ENCODE results near the gene FGG. TPM values are rescaled to one million over a fixed set of nuclear protein-coding genes. Genes with fewer than 3 reads are reported as not detected.
A peak's percentile ranks its signal among the peaks of the same experiment; 100 is the strongest.

The FGG gene
- total and polyA plus RNA-seq, 4 donors, result 0.87 to 2.0 TPM; not detected in 2

GRCh38 chr4:154559494-154560418 lies 52.7 kb downstream of the FGG start:
- Histone ChIP-seq H3K9me3 (ENCODE audit: control insufficient read depth, low read length) (no peaks in the 10 kb centered on the region), H3K36me3 (ENCODE audit: control insufficient read depth in 1 of 2, insufficient read depth in 2 of 2, low read length in 1 of 2) (no peaks in the 10 kb centered on the region), H3K27me3 (ENCODE audit: control insufficient read depth in 1 of 2, insufficient read depth in 2 of 2, low read length in 1 of 2) (no peaks in the 10 kb centered on the region), H3K27ac (ENCODE audit: low read depth in 1 of 2, low read length in 2 of 2) (no peak overlapping the region), H3K4me3 (ENCODE audit: low read length in 2 of 2) (no peak overlapping the region), H3K4me1 (ENCODE audit: control insufficient read depth in 1 of 2, insufficient read depth in 2 of 2, low read length in 2 of 2) (no peaks in the 10 kb centered on the region)
- DNase-seq, result no peak
- intact Hi-C loops (cut with DNase I), result loop anchor here (5.0 to 10.0 kb wide), 3 partner anchors 223 to 795 kb away; partner anchors contain the start of gene RBM46 (in 2 of the 2)
- WGBS, 2 donors, result 76 to 79% methylated on average over 9 of the region's 9 CpGs
- ATAC-seq (ENCODE audit: low FRiP score), result peak; percentile 54

DNA sequence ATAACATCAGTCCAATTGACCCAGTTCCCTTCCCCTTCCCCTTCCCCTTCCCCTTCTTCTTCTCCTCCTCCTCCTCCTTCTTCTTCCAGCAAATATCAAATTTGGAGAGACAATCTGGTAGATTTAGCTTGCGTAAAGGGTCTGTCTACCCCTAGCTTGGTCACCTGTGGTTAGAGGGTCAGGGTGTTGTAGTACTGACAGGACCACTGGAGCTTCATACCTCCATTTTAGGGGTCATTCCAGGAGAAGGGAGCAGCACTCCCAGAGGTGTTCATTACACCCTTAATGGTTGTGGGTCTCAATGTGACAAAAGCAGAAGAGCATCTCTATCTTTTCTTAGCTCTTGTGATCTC lies 53.3 kb downstream of the FGG start:
- H3K27ac ChIP-seq (ENCODE audit: low read depth in 1 of 2, low read length in 2 of 2), result no peak overlapping the region
- H3K4me1 ChIP-seq (ENCODE audit: control insufficient read depth in 1 of 2, insufficient read depth in 2 of 2, low read length in 2 of 2), result no peaks in the 10 kb centered on the region
- no peak for ATAC-seq (ENCODE audit: low FRiP score)
- intact Hi-C loops (cut with DNase I), result loop anchor here (5.0 to 10.0 kb wide), 3 partner anchors 223 to 796 kb away; partner anchors contain the start of gene RBM46 (in 2 of the 2)
- no peaks in the 10 kb centered on the region for H3K9me3 ChIP-seq (ENCODE audit: control insufficient read depth, low read length)
- DNase-seq, result no peak
- no peak overlapping the region for H3K4me3 ChIP-seq (ENCODE audit: low read length in 2 of 2)
- WGBS, 2 donors, result 88 to 89% methylated on average over 1 of the region's 1 CpG
- no peaks in the 10 kb centered on the region for H3K27me3 ChIP-seq (ENCODE audit: control insufficient read depth in 1 of 2, insufficient read depth in 2 of 2, low read length in 1 of 2)
- no peaks in the 10 kb centered on the region for H3K36me3 ChIP-seq (ENCODE audit: control insufficient read depth in 1 of 2, insufficient read depth in 2 of 2, low read length in 1 of 2)

Other genes starting within 250 kb of the FGG start
- under 1 TPM; 0.03 to 0.06 TPM for gene DCHS2, start 120.9 kb downstream of the FGG start, total RNA-seq
- gene DCHS2, start 120.9 kb downstream of the FGG start, polyA plus RNA-seq, result under 1 TPM in 1 of 2 donors, not detected in 1; 0.08 TPM
- 10 to 100 TPM; 59.0 to 61.6 TPM for gene PLRG1, start 62.3 kb downstream of the FGG start, total RNA-seq
- 10 to 100 TPM; 21.7 to 46.3 TPM for gene PLRG1, start 62.3 kb downstream of the FGG start, polyA plus RNA-seq
- not detected for gene FGB, start 49.6 kb downstream of the FGG start, total RNA-seq
- 1 to 10 TPM in 1 of 2 donors, not detected in 1; 1.9 TPM for gene FGB, start 49.6 kb downstream of the FGG start, polyA plus RNA-seq
- not detected for gene FGA, start 21.9 kb downstream of the FGG start, total RNA-seq
- gene FGA, start 21.9 kb downstream of the FGG start, polyA plus RNA-seq, result 1 to 10 TPM in 1 of 2 donors, not detected in 1; 1.8 TPM
- gene LRAT, start 131.3 kb upstream of the FGG start, total RNA-seq, result under 1 TPM in 1 of 2 donors, not detected in 1; 0.27 TPM
- under 1 TPM in 1 of 2 donors, not detected in 1; 0.50 TPM for gene LRAT, start 131.3 kb upstream of the FGG start, polyA plus RNA-seq
- gene RBM46, start 168.6 kb upstream of the FGG start, total RNA-seq, result not detected
- gene RBM46, start 168.6 kb upstream of the FGG start, polyA plus RNA-seq, result not detected

All from aorta (tissue), 5 donors.